Mesenchymal stem cell (in vitro differentiated cells and primary cell): ENCODE results near the gene MTRFR.
"Not testable (repeated sequence)": the region's sequence is repeated elsewhere in the genome, so short reads cannot be mapped to it uniquely, and the experiment has no call there.

ENCODE experiments used
- DNase-seq: peaks from one replicate; pipeline ENCODE4 v3.0.0-alpha.2; 2013
- H2AFZ ChIP-seq: one replicate; pipeline ENCODE4 v1.6.1; 2013; ENCODE audit warnings: low read depth, mild to moderate bottlenecking, control low read depth, inconsistent platforms, low read length, moderate library complexity
- H2AK5ac ChIP-seq: 2 replicates; pipeline ENCODE4 v1.6.1; 2013; ENCODE audit warnings: low read length, moderate library complexity, mild to moderate bottlenecking, inconsistent platforms; ENCODE audit not compliant: severe bottlenecking
- H2BK120ac ChIP-seq: one replicate; pipeline ENCODE4 v1.6.1; 2013; ENCODE audit warnings: low read depth, mild to moderate bottlenecking, inconsistent platforms, low read length, moderate library complexity
- H2BK12ac ChIP-seq, 2 experiments: one replicate each; pipeline ENCODE4 v1.6.1; 2013; ENCODE audit warnings: inconsistent platforms in 2 of 2, low read length in 2 of 2, mild to moderate bottlenecking in 2 of 2, moderate library complexity in 2 of 2, control low read depth in 1 of 2
- H2BK15ac ChIP-seq: one replicate; pipeline ENCODE4 v1.6.1; 2013; ENCODE audit warnings: mild to moderate bottlenecking, low read depth, inconsistent platforms; ENCODE audit not compliant: poor library complexity, severe bottlenecking
- H2BK5ac ChIP-seq: 2 replicates; pipeline ENCODE4 v1.6.1; 2013; ENCODE audit warnings: low read depth, mild to moderate bottlenecking, low read length, control low read depth, inconsistent platforms; ENCODE audit not compliant: poor library complexity, severe bottlenecking
- H3K14ac ChIP-seq, 2 experiments: one replicate each; pipeline ENCODE4 v1.6.1; 2013; ENCODE audit warnings: inconsistent platforms in 2 of 2, low read length in 2 of 2, control low read depth in 1 of 2, mild to moderate bottlenecking in 1 of 2, moderate library complexity in 1 of 2
- H3K18ac ChIP-seq, 2 experiments: one replicate each; pipeline ENCODE4 v1.6.1; 2013; ENCODE audit warnings: inconsistent platforms in 2 of 2, low read length in 2 of 2, control low read depth in 1 of 2, low read depth in 1 of 2, mild to moderate bottlenecking in 1 of 2
- H3K23ac ChIP-seq, 2 experiments: one replicate each; pipeline ENCODE4 v1.6.1; 2013; ENCODE audit warnings: inconsistent platforms in 2 of 2, low read length in 2 of 2, mild to moderate bottlenecking in 2 of 2, moderate library complexity in 2 of 2, control low read depth in 1 of 2
- H3K27ac ChIP-seq: 2 replicates; pipeline ENCODE4 v1.5.1; 2013; ENCODE audit warnings: mild to moderate bottlenecking, moderate library complexity, low read length, control low read depth, inconsistent platforms; ENCODE audit not compliant: poor library complexity, severe bottlenecking
- H3K27me3 ChIP-seq, 2 experiments: 2 replicates each; pipeline versions ENCODE4 v1.6.1 to v1.7.0; 2013; ENCODE audit warnings: low read length in 2 of 2, mild to moderate bottlenecking in 2 of 2, moderate library complexity in 2 of 2, control low read depth in 1 of 2, inconsistent platforms in 1 of 2; ENCODE audit not compliant: control insufficient read depth in 1 of 2, insufficient read depth in 1 of 2
- H3K36me3 ChIP-seq, 2 experiments: 2 replicates each; pipeline versions ENCODE4 v1.6.1 to v1.7.0; 2013; ENCODE audit warnings: low read length in 2 of 2, control low read depth in 1 of 2, inconsistent platforms in 1 of 2, low read depth in 1 of 2, mild to moderate bottlenecking in 1 of 2; ENCODE audit not compliant: insufficient read depth in 2 of 2, control insufficient read depth in 1 of 2
- H3K4ac ChIP-seq, 2 experiments: one replicate each; pipeline ENCODE4 v1.6.1; 2013; ENCODE audit warnings: inconsistent platforms in 2 of 2, low read length in 2 of 2, mild to moderate bottlenecking in 2 of 2, moderate library complexity in 2 of 2, control low read depth in 1 of 2, low read depth in 1 of 2
- H3K4me1 ChIP-seq: 2 replicates; pipeline ENCODE4 v1.6.1; 2013; ENCODE audit warnings: low read depth, low read length, control low read depth; ENCODE audit not compliant: control insufficient read depth, insufficient read depth
- H3K4me2 ChIP-seq: 2 replicates; pipeline ENCODE4 v1.6.1; 2013; ENCODE audit warnings: low read length, mild to moderate bottlenecking, inconsistent platforms; ENCODE audit not compliant: poor library complexity, severe bottlenecking
- H3K4me3 ChIP-seq, 2 experiments: 2 replicates each; pipeline versions ENCODE4 v1.5.1 to v1.7.0; 2013; ENCODE audit warnings: low read length in 2 of 2, mild to moderate bottlenecking in 2 of 2, control low read depth in 1 of 2, low read depth in 1 of 2; ENCODE audit not compliant: insufficient read depth in 1 of 2
- H3K79me1 ChIP-seq: replicated peaks from 2 replicates; pipeline ENCODE4 v1.6.1; 2013; ENCODE audit warnings: mild to moderate bottlenecking, control low read depth, low read length, inconsistent platforms; ENCODE audit not compliant: poor library complexity, severe bottlenecking
- H3K9ac ChIP-seq: 2 replicates; pipeline ENCODE4 v1.7.0; 2013; ENCODE audit warnings: mild to moderate bottlenecking, low read length, moderate library complexity
- H3K9me3 ChIP-seq: 2 replicates; pipeline ENCODE4 v1.7.0; 2013; ENCODE audit warnings: mild to moderate bottlenecking, low read length; ENCODE audit not compliant: control insufficient read depth
- H4K8ac ChIP-seq: one replicate; pipeline ENCODE4 v1.6.1; 2013; ENCODE audit warnings: inconsistent platforms, mild to moderate bottlenecking, low read length, moderate library complexity
- H4K91ac ChIP-seq: one replicate; pipeline ENCODE4 v1.6.1; 2013; ENCODE audit warnings: mild to moderate bottlenecking, low read length, inconsistent platforms
- WGBS: methylation state at CpG from one replicate; pipeline ENCODE4 v1.1.7; 2013; ENCODE audit warnings: mixed read lengths; 5-methylcytosine and 5-hydroxymethylcytosine counted together

The MTRFR gene

DNA sequence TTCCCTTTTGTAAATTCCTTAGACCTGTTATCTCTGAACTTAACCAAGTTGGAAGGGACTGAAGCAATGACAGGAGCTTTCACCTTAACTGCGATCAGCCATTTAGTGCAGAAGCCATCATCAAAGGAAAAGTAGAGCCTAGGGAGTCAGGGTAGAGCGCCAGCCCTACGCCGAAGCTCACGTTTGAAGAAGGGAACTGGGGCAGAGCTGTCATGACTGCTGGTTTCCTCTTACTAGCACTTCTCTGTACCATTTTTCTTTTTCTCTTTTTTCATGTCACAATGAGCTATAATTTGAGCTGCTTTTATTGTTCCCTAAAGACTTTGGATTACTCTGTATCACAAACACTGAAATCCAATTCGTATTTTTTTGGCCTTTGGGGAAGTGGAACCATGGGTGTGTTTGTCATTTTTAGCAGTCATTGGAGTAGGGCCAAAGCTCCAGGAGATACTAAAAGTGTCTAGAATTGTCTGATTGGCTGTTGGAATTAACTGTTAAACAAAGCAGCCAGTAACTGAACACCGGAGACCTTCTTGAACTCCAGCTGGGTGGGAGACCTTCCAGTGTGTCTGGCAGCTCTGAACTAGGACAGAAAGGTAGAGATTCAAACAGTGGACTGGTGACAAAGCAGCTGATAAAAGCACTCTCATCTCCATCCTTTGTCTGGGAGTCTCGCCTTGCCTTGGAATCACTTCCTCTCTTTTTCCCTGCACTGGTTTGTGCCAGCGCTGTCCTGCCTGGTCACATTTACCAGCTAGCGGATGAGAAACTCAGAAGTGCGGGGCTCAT, 9.1 kb downstream of the MTRFR start:
- Histone ChIP-seq H3K9ac (peak overlapping the region; percentile 13), H2AK5ac (no peak overlapping the region), H2BK15ac (no peak overlapping the region), H3K14ac (no peak overlapping the region), H3K18ac (no peak overlapping the region), H3K9me3 (no peaks in the 10 kb centered on the region), H3K4ac (no peak overlapping the region), H3K4me3 (no peak overlapping the region), H3K4me1 (peaks cover 4% of the 10 kb centered on the region), H4K8ac (no peak overlapping the region), H2AFZ (no peak overlapping the region), H4K91ac (peak overlapping the region; percentile 27), H3K79me1 (peaks cover 24% of the 10 kb centered on the region), H3K4me2 (no peak overlapping the region), H3K27ac (no peak overlapping the region), H3K23ac (no peak overlapping the region), H2BK120ac (no peak overlapping the region), H3K27me3 (no peaks in the 10 kb centered on the region), H2BK5ac (no peak overlapping the region), H3K36me3 (peaks cover 17 to 24% of the 10 kb centered on the region in 2 experiments), H2BK12ac (no peak overlapping the region)
- DNase-seq: no peak
- 80% methylated on average over 11 of the region's 11 CpGs for WGBS

DNA sequence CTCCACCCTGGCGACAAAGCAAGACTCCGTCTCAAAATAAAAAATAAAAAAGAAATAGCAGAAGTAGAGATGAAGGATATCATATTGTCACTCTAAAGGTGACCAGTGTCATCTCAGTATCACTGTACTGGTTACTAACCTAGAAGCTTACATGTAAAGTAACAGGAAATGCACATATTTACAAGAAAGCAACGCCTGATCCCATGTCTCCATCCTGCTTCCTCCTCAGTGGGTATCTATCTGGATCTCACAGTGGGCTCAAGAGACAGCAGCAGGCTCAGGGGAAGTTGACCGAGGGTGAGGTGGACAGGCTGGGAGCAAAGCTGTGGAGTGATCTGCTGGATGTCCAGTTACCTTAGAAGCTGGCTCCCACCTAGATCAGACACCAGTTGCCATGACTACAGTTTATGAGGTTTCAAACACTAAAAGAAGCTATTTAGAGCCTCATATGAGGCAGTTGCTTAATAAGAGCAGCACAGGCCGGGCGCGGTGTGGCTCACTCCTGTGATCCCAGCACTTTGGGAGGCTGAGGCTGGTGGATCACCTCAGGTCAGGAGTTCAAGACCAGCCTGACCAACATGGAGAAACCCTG, 10.5 kb downstream of the MTRFR start:
- no peak overlapping the region for H2BK120ac ChIP-seq

GRCh38 chr12:123245678-123246077, 12.4 kb downstream of the MTRFR start:
- Histone ChIP-seq H2AK5ac (no peak overlapping the region), H3K9ac (no peak overlapping the region), H3K4ac (no peak overlapping the region), H4K8ac (no peak overlapping the region), H3K27ac (no peak overlapping the region), H2BK15ac (no peak overlapping the region), H3K23ac (no peak overlapping the region), H3K36me3 (peaks cover 22 to 37% of the 10 kb centered on the region in 2 experiments), H3K27me3 (no peaks in the 10 kb centered on the region), H4K91ac (no peak overlapping the region), H2BK12ac (no peak overlapping the region), H3K9me3 (peaks cover 7% of the 10 kb centered on the region), H3K4me2 (no peak overlapping the region), H2BK5ac (no peak overlapping the region), H2BK120ac (no peak overlapping the region), H3K4me3 (no peak overlapping the region), H3K18ac (no peak overlapping the region), H3K4me1 (peaks cover 7% of the 10 kb centered on the region), H3K14ac (no peak overlapping the region), H3K79me1 (peaks cover 21% of the 10 kb centered on the region), H2AFZ (no peak overlapping the region)
- 98% methylated on average over 3 of the region's 3 CpGs for WGBS
- DNase-seq: no peak

More for the DNA sequence above, 10.5 kb downstream of the MTRFR start:
- Histone ChIP-seq H3K4me1 (peaks cover 4% of the 10 kb centered on the region), H3K4ac (no peak overlapping the region), H4K8ac (no peak overlapping the region), H3K9ac (no peak overlapping the region), H2BK5ac (no peak overlapping the region), H2AK5ac (no peak overlapping the region), H3K23ac (no peak overlapping the region), H3K9me3 (peaks cover 7% of the 10 kb centered on the region), H3K4me2 (no peak overlapping the region), H3K27me3 (no peaks in the 10 kb centered on the region), H3K36me3 (peaks cover 21 to 32% of the 10 kb centered on the region in 2 experiments), H3K79me1 (peaks cover 19% of the 10 kb centered on the region), H4K91ac (no peak overlapping the region), H3K27ac (no peak overlapping the region), H3K18ac (no peak overlapping the region), H2BK12ac (no peak overlapping the region), H2BK15ac (no peak overlapping the region), H3K4me3 (no peak overlapping the region), H3K14ac (no peak overlapping the region), H2AFZ (no peak overlapping the region)
- WGBS: 86% methylated on average over 5 of the region's 7 CpGs
- no peak for DNase-seq

DNA sequence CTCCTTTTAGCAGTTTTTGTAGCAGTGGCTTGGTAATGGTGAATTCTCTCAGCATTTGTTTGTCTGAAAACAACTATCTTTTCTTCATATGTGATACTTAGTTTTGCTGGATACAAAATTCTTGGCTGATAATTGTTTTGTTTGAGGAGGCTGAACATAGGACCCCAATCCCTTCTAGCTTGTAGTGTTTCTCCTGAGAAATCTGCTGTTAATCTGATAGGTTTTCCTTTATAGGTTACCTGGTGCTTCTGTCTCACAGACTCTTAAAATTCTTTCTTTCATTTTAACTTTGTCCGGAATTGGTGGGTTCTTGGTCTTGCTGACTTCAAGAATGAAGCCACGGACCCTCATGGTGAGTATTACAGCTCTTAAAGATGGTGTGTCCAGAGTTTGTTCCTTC, 14.9 kb downstream of the MTRFR start:
- not testable (repeated sequence) for H3K14ac ChIP-seq, H3K4ac ChIP-seq, H3K27me3 ChIP-seq, H4K8ac ChIP-seq, H3K18ac ChIP-seq, H2BK15ac ChIP-seq, H3K27ac ChIP-seq, H3K23ac ChIP-seq, H2BK120ac ChIP-seq, H2BK12ac ChIP-seq, H3K4me1 ChIP-seq, H3K4me2 ChIP-seq, H3K9ac ChIP-seq, H2AK5ac ChIP-seq, H4K91ac ChIP-seq, H2AFZ ChIP-seq, H3K9me3 ChIP-seq, H2BK5ac ChIP-seq, H3K4me3 ChIP-seq, DNase-seq
- Histone ChIP-seq H3K79me1 (peaks cover 21% of the 10 kb centered on the region), H3K36me3 (peaks cover 26 to 41% of the 10 kb centered on the region in 2 experiments)
- WGBS: 97% methylated on average over 2 of the region's 2 CpGs
